HG02884 (cell line): Measurements from ENCODE around the gene JMJD7.

Experiments
- ATAC-seq: cut with Tn5 transposase; IDR thresholded peaks from one replicate; pipeline ENCODE4 v1.9.1; 2021; ENCODE audit warnings: mild to moderate bottlenecking, moderate library complexity; ENCODE audit not compliant: unreplicated experiment

The JMJD7 gene

DNA sequence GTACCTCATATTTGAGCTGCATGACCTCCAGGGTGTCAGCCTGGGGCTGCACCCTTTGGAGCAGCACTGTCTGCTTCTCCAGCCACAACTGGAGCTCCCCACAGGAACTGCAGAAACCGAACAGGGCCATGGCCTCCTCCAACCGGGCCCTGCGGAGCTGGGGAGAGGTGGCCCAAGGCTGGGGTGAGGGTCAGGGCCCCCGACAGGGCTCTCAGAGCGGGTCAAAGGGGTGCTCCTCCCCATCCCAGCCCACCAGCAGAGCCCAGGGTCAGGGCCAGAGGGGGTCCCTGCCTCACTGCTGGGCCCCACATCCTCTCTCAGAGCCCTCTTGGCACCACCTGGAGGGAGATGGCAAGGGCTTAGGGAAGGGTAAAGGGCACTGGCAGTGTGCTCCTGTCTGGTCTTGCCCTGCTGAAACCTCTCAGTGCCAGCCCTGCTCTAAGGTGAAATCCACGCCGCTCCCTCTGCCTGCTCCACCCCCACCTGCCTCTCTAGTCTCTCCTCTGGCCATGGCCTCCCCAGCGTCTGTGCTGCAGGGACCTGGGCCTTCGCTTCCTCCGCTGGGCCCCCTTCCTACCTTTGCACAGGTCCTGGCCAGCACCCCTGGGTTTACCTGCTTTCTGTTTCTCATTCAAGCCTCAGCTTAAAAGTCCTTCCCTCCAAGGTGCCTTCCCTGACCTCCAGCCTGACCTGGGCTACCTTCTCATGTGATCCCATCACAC, 52.4 kb downstream of the JMJD7 start:
- no peak for ATAC-seq

DNA sequence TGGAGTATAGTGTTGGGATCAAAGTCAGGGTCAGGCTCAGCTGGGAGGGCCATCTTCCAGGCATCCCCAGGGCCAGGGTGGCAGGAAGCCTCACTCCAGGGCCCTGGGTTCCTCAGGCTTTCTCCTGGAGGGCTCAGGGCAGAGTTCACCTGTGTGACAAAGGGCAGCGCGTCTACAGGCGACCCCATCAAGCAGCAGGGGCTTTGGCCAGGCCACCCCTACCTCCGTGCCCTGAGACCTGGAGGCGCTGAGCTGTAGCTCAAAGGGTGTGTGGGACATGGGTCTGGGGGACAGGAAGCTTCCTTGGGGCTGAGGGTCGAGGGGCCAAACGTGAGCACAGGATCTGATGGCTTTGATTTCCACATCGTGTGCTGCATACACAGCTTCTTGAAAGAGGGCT, 53.2 kb downstream of the JMJD7 start:
- no peak for ATAC-seq

DNA sequence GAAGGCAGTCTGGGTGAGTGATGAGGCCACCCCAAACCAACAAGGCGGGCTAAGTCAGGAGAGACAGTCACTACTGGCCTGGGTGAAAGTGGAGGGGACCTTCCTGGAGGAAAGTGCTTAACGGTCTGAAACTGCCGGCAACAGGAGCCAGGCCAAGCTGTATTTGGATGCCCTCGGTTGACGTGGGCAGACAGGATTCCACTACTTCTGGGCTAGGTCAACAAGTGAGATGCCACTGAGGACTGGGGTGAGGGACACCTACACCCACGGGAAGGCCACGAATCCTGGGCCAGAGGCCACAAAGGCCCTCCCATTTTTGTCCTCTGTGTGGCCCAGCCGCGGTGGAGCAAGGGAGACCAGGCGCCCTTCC, 53.6 kb downstream of the JMJD7 start:
- no peak for ATAC-seq

DNA sequence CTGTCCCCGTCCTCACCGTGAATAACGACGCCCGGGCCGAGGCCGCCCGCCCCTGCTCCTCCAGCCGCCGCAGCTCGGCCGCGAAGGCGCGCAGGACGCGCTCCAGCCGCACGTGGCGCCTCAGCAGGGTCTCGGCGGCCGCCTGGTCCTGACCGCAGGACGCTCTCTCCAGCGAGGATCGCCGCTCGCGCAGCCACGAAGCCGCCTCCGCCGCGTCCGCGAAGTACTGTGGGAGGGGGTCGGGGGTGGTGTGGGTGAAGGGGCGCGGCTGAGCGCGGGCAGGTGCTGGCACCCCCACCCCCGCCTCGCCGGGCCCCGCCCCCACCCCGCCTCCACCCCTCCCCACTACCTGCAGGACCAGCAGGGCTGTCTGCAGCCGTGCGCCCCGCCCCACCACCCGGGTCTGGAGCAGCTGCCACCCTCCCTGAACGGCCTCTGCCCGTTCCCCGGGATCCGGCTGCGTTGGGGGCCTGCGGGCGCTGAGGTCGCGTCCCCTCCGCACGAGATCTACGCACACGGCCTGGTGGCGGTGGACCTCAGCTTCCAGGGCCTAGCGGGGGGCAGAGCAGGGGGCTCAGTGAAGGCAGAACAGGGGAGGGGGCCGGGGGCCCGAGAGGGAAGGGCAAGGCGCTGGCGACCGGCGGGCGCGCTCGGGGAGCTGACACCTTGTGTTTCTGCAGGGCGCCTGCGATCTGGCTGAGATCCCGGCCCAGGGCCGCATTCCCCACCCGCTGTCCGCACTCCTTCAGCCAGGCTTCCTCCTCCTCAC, 54.2 kb downstream of the JMJD7 start:
- ATAC-seq, result no peak

DNA sequence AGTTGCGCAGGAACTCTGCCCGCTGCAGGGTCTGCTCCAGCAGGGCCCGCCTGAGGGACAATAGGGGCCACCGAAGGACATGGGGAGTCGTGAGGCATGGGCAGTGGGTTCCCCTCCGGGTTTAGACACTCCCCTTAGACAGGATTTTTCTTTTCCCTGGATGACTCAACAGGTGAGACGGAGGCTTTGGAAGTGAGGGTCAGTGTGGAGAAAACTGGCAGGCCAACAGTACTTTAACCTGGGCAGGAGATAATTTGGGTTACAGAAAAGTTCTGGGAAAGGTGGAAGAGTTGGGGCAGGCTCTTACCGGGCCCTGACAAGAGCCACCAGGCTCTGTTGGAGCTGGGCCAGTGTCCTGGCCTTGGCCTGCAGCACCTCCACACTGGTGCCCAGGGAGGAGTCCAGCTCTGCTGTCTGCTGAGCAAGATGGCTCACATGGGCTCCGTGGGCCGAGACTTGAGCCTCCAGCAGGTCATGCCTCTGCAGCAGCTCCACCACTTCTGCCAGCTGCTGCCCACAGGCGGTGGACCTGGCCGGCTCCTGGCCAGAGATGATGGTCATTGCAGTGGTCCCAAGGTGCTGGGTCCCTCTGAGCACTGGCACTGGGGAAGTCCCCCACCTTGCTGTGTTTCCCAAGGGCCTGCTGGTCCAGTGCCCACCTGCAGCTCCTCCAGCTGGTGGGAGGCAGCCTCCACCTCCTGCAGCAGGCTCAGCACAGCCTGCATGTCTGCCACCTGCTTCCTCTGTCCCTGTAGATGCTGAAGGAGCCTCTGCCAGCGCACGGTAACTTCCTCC, 55.0 kb downstream of the JMJD7 start:
- no peak for ATAC-seq

DNA sequence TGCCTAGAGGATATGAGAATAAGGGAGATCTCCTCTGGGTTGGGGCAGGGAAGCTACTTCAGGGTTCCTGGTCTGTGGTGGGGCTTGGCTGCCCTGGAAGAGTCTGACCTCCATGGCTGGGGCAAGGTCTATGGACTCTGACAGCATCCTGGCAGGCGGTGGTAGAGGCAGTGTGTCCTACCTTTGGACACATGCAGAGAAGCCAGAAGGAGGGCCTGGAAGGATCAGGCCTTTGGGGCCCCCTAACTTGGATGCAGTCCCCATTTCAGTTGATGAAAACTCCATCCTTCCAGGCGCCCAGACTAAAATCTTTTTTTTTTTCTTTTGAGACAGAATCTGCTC, 55.6 kb downstream of the JMJD7 start:
- no peak for ATAC-seq

DNA sequence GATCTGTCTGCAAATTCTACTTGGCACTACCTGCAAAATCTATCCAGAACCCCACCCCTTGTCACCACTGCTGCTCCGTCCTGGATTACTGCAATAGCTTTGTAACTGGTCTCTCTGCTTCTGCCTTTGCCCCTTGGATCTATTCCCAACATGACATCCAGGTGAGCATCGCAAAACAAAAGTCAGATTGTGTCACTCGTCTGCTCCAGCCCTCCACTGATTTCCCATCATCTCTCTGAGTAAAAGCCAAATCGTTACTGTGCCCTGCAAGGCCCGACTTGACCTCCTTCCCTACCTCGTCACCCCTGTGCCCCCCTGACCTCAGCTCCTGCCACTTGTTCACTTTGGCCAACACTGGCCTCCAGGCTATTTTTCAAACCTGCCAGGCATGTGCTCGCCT, 56.6 kb downstream of the JMJD7 start:
- ATAC-seq, result no peak

DNA sequence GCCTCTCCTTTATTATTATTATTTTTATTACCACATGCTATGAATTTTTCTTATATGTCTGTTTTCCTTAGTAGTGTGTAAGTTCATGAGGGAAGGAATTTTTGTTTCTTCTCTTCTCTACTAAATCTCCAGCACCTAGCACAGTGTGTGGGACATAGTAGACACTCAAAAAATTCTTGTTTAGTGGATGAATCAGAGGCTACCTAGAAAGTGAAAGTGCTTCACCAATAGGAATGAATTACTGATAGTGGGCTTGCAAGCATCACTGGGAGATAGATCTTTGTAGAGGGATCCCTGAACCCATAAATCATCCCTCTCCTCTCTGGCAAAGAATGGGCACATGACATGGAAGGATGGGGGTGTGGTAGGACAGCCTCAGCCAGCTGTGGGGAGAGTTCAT, 57.4 kb downstream of the JMJD7 start:
- ATAC-seq, result no peak

DNA sequence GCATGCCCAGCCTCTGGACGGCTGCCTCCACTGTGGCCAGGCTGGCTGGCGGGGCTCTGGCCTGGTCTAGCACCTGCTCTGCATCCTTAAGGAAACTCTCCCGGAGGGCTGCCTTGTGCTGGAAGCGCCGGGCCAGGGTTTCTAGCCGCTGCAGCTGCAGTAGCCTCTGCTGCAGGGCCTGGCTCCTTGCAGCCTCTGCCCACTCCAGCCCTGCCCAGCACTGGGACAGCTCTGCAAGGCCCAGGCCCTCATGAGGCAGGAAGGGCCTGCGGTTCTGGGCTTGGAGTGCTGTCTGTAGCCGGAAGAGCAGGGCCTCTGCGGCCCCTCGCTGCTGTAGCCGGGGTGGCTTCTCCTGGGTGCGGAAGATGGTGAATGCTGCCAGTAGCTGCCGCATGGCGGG, 57.9 kb downstream of the JMJD7 start:
- ATAC-seq, result no peak

DNA sequence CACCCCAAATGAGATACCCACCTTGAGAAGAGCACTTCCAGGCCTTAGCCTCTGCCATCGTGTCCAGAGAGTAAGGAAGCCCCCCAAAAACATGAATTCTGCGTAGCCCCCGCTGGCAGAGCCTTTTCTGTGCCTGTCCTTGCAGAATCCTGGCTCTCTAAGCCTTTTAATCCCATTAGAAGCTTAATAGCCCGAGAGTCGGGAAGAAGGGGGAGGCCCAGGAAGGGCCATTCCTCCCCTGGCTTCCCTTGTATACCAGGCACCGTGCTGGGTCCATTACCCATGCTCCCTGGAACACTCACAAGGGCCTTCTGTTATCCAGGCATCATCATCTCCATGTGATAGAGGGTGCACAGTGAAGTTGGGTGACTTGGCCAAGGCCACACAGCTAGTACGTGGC, 58.8 kb downstream of the JMJD7 start:
- ATAC-seq, result no peak

DNA sequence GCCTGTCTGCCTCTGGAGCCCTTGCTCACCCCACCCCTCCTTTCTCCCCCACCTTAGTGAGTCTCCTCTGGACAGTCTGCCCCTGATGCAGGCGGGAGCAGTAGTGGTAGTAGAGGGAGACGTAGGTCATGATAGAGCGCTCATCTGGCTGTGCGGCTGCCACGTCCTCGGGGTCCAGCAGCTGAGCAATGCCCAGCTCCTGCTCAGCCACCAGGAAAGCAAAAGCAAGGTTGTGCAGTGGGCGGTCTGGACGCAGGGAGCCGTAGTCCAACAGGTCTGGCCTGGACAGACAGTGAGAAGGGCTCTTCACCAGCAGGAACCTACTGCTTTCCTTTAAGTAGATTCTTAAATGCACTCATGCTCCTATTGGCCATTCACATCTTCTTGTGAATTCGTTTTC, 59.3 kb downstream of the JMJD7 start:
- ATAC-seq, result no peak
